ENCODE measurements around the gene FIGNL1.

FIGNL1 gene

GRCh38 chr7:50449881-50450589 lies at the start of gene FIGNL1:
Gene FIGNL1 (minus strand): TSS chr7:50450350. CDS start chr7:50447287, 3,063 bp downstream.
- peak; percentile 77 to 83 for DNase-seq

GRCh38 chr7:50499092-50499491 lies 48.9 kb upstream of the FIGNL1 start:
- no peak for DNase-seq

GRCh38 chr7:50497968-50498367 lies 47.8 kb upstream of the FIGNL1 start:
- no peak for DNase-seq

- DNase-seq: no peak
Observed at GRCh38 chr7:50497068-50497642, 47.0 kb upstream of the FIGNL1 start.

- no peak for DNase-seq
Observed at GRCh38 chr7:50496569-50496968, 46.4 kb upstream of the FIGNL1 start.

- no peak for DNase-seq
Observed at GRCh38 chr7:50495746-50496145, 45.6 kb upstream of the FIGNL1 start.

GRCh38 chr7:50492770-50493519 lies 42.8 kb upstream of the FIGNL1 start:
- DNase-seq: no peak

- DNase-seq: no peak
Observed at GRCh38 chr7:50491943-50492342, 41.8 kb upstream of the FIGNL1 start.

- DNase-seq: no peak
Observed at GRCh38 chr7:50491209-50491608, 41.1 kb upstream of the FIGNL1 start.

GRCh38 chr7:50488379-50488778 lies 38.2 kb upstream of the FIGNL1 start:
- no peak for DNase-seq

- no peak for DNase-seq
Observed at GRCh38 chr7:50486512-50486911, 36.4 kb upstream of the FIGNL1 start.

- DNase-seq: no peak
Observed at GRCh38 chr7:50481867-50482266, 31.7 kb upstream of the FIGNL1 start.

GRCh38 chr7:50480797-50481196 lies 30.6 kb upstream of the FIGNL1 start:
- DNase-seq: no peak

GRCh38 chr7:50479743-50480517 lies 29.8 kb upstream of the FIGNL1 start:
- DNase-seq: no peak

GRCh38 chr7:50477640-50478039 lies 27.5 kb upstream of the FIGNL1 start:
- no peak for DNase-seq

- DNase-seq: no peak
Observed at GRCh38 chr7:50476953-50477625, 26.9 kb upstream of the FIGNL1 start.

GRCh38 chr7:50475340-50475739 lies 25.2 kb upstream of the FIGNL1 start:
- no peak for DNase-seq

- no peak for DNase-seq
Observed at GRCh38 chr7:50474382-50475160, 24.4 kb upstream of the FIGNL1 start.

- DNase-seq: no peak
Observed at GRCh38 chr7:50473531-50473930, 23.4 kb upstream of the FIGNL1 start.

GRCh38 chr7:50472427-50472826 lies 22.3 kb upstream of the FIGNL1 start:
- DNase-seq: no peak

- DNase-seq: no peak
Observed at GRCh38 chr7:50471970-50472369, 21.8 kb upstream of the FIGNL1 start.
